ENCODE data around the gene AIF1L. TPM values are rescaled to one million over a fixed set of nuclear protein-coding genes. Genes with fewer than 3 reads are reported as not detected.
"Not testable (repeated sequence)": the region's sequence is repeated elsewhere in the genome, so short reads cannot be mapped to it uniquely, and the experiment has no call there.

The AIF1L gene
- total RNA-seq, 4 donors from 2014 or later, result 17.2 to 33.0 (median 20.7) TPM

- 67% methylated on average over 22 to 23 of the region's 23 CpGs for WGBS, 2 donors
- TF ChIP-seq, protein P1, sequence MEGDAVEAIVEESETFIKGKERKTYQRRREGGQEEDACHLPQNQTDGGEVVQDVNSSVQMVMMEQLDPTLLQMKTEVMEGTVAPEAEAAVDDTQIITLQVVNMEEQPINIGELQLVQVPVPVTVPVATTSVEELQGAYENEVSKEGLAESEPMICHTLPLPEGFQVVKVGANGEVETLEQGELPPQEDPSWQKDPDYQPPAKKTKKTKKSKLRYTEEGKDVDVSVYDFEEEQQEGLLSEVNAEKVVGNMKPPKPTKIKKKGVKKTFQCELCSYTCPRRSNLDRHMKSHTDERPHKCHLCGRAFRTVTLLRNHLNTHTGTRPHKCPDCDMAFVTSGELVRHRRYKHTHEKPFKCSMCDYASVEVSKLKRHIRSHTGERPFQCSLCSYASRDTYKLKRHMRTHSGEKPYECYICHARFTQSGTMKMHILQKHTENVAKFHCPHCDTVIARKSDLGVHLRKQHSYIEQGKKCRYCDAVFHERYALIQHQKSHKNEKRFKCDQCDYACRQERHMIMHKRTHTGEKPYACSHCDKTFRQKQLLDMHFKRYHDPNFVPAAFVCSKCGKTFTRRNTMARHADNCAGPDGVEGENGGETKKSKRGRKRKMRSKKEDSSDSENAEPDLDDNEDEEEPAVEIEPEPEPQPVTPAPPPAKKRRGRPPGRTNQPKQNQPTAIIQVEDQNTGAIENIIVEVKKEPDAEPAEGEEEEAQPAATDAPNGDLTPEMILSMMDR (IDR thresholded peaks at IDR 0.05), result no peak
- no peak for TF ChIP-seq POLR2A (IDR thresholded peaks at IDR 0.05)
- intact Hi-C loops (cut with DNase I; ENCODE audit: low total_unique reads), result no loop called here
- no peak for DNase-seq (ENCODE audit: low spot score in 2 of 2)
- no peak overlapping the region for H3K4me3 ChIP-seq (ENCODE audit: low read depth, poor library complexity, severe bottlenecking)
Measured at GRCh38 chr9:131112374-131113154, 16.2 kb downstream of the AIF1L start.

DNA sequence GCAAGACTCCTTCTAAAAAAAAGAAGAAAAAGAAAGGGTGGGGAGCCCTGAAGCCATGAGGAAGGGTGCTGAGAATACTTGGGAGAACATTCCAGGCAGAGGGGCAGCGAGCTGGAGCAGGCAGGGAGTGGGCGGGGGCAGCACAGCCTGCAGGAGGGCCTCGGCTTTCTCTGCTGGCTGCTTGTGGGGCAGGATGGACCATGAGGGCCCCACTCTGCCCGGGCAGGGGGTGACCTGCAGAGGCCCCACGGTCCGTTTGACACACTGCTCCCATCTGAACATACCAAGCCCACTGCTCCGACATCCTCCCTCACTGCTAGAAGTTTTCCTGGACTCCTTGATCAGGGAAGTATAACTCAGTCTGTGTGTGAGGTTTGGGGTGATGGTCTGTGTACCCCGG lies 17.3 kb downstream of the AIF1L start:
- 78 to 82% methylated on average over 8 of the region's 8 CpGs for WGBS, 2 donors

GRCh38 chr9:131114084-131114535 lies 17.8 kb downstream of the AIF1L start:
- H3K4me3 ChIP-seq (ENCODE audit: low read depth, poor library complexity, severe bottlenecking), result no peak overlapping the region
- TF ChIP-seq, protein P1 (IDR thresholded peaks at IDR 0.05), result no peak
- TF ChIP-seq POLR2A (IDR thresholded peaks at IDR 0.05), result no peak
- no peak for DNase-seq (ENCODE audit: low spot score in 2 of 2)
- intact Hi-C loops (cut with DNase I; ENCODE audit: low total_unique reads), result no loop called here
- 81 to 85% methylated on average over 8 of the region's 8 CpGs for WGBS, 2 donors

More for the DNA sequence above, 17.3 kb downstream of the AIF1L start:
- TF ChIP-seq POLR2A (IDR thresholded peaks at IDR 0.05), result no peak
- TF ChIP-seq, protein P1 (IDR thresholded peaks at IDR 0.05), result no peak
- DNase-seq (ENCODE audit: low spot score in 2 of 2), result no peak
- intact Hi-C loops (cut with DNase I; ENCODE audit: low total_unique reads), result no loop called here
- no peak overlapping the region for H3K4me3 ChIP-seq (ENCODE audit: low read depth, poor library complexity, severe bottlenecking)

GRCh38 chr9:131115360-131115742 lies 19.0 kb downstream of the AIF1L start:
- H3K4me3 ChIP-seq (ENCODE audit: low read depth, poor library complexity, severe bottlenecking); DNase-seq (ENCODE audit: low spot score in 2 of 2); intact Hi-C loops (cut with DNase I; ENCODE audit: low total_unique reads): not testable (repeated sequence)
- 82 to 87% methylated on average over 6 of the region's 6 CpGs for WGBS, 2 donors

- intact Hi-C loops (cut with DNase I; ENCODE audit: low total_unique reads), result no loop called here
- 82 to 83% methylated on average over 22 of the region's 22 CpGs for WGBS, 2 donors
- TF ChIP-seq, protein P1 (IDR thresholded peaks at IDR 0.05), result no peak
- no peak for TF ChIP-seq POLR2A (IDR thresholded peaks at IDR 0.05)
- H3K4me3 ChIP-seq (ENCODE audit: low read depth, poor library complexity, severe bottlenecking), result no peak overlapping the region
- no peak for DNase-seq (ENCODE audit: low spot score in 2 of 2)
Measured at GRCh38 chr9:131116281-131117120, 20.2 kb downstream of the AIF1L start.

DNA sequence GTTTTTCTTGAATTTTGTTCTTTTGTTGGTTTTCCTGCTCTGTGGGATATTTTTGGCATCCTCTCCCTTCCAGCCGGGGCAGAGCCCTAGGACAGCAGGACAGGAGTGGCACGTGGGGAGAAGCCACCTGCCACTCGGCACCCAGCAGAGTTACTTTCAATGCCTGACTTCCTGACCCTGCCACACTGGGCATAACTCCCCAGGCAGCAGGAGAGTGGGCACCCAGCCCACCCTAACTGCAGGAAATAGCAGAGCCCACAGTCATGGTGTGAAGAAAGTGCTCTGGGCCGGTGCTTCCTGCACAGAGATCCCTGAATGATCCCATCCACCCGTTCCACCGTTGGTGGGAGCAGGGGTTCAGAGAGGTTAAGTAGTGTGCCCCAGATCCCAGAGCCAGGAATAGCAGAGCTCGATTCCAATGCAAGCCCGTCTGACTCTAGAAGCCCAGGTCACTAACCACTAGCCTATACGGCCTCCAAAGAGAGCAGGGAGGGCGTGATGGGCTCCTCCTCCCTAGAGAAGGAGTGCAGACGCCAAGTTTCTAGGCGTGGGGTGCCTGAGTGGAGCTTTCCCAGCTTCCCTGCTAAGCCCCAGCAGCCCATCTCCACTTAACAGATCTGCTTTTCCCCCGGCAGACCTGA lies 20.9 kb downstream of the AIF1L start:
- WGBS, 2 donors, result 65% methylated on average over 13 of the region's 13 CpGs
- TF ChIP-seq POLR2A (IDR thresholded peaks at IDR 0.05), result no peak
- TF ChIP-seq, protein P1 (IDR thresholded peaks at IDR 0.05), result no peak
- intact Hi-C loops (cut with DNase I; ENCODE audit: low total_unique reads), result no loop called here
- DNase-seq (ENCODE audit: low spot score in 2 of 2), result no peak
- no peak overlapping the region for H3K4me3 ChIP-seq (ENCODE audit: low read depth, poor library complexity, severe bottlenecking)
